ENCODE results near the gene FILIP1. TPM values are rescaled to one million over a fixed set of nuclear protein-coding genes. Genes with fewer than 3 reads are reported as not detected.

Gene FILIP1
- total and polyA plus RNA-seq, 2 of the 8 experiments (the other 6 are each of a cell fraction or from before 2014, with no cell fraction given): 2.4 to 5.7 TPM

GRCh38 chr6:75261299-75261698, 232.3 kb downstream of the FILIP1 start:
- Histone ChIP-seq H4K8ac (ENCODE audit: extremely low read depth, insufficient read depth, low read length) (no peak overlapping the region), H2AFZ (ENCODE audit: low read length) (no peak overlapping the region), H3K4me1 (replicated peaks in 1 of 4; ENCODE audit: control insufficient read depth in 3 of 4, insufficient read depth in 4 of 4, low read length in 3 of 4) (no peaks in the 10 kb centered on the region), H3K79me2 (ENCODE audit: control insufficient read depth in 1 of 2, insufficient read depth in 2 of 2, low read length in 2 of 2) (peaks cover 0 to 22% of the 10 kb centered on the region in 2 experiments; a peak in 2 of 4 replicates), H4K20me1 (replicated peaks in 1 of 2; ENCODE audit: control insufficient read depth in 1 of 2, insufficient read depth in 2 of 2, low read length in 2 of 2) (no peaks in the 10 kb centered on the region), H3K27ac (ENCODE audit: low read depth, low read length) (no peak overlapping the region), H3K56ac (replicated peaks; ENCODE audit: insufficient read length, low read depth, low read length) (no peak overlapping the region), H3K9me3 (ENCODE audit: insufficient read depth in 2 of 2, low read depth in 1 of 2, low read length in 1 of 2) (no peaks in the 10 kb centered on the region), H2BK120ac (replicated peaks; ENCODE audit: low read depth, low read length) (no peak overlapping the region), H3K14ac (ENCODE audit: insufficient read length) (no peak overlapping the region), H3K36me3 (ENCODE audit: control insufficient read depth in 2 of 4, insufficient read depth in 4 of 4, low read length in 3 of 4) (peaks cover 2 to 42% (median 9%) of the 10 kb centered on the region in 4 experiments; a peak in 6 of 8 replicates), H2BK15ac (ENCODE audit: low read length) (no peak overlapping the region), H3K4ac (replicated peaks; ENCODE audit: insufficient read length, low read depth, low read length) (no peak overlapping the region), H2BK5ac (ENCODE audit: low read depth, low read length) (no peak overlapping the region), H4K5ac (ENCODE audit: insufficient read length, low read depth, low read length) (no peak overlapping the region), H3K18ac (ENCODE audit: extremely low read depth, low read length) (no peak overlapping the region), H3K4me2 (ENCODE audit: insufficient read depth in 1 of 2, low read depth in 2 of 2, low read length in 2 of 2) (no peak overlapping the region), H2AK5ac (ENCODE audit: low read depth, low read length) (no peak overlapping the region), H2BK12ac (ENCODE audit: low read depth, low read length) (no peak overlapping the region), H3K79me1 (ENCODE audit: low read depth, low read length) (no peaks in the 10 kb centered on the region), H2BK20ac (ENCODE audit: low read length) (no peak overlapping the region), H3K27me3 (replicated peaks in 1 of 4; ENCODE audit: control insufficient read depth in 3 of 4, extremely low read depth in 1 of 4, insufficient read depth in 3 of 4, low read length in 3 of 4) (no peaks in the 10 kb centered on the region), H3K23me2 (ENCODE audit: low read depth, low read length) (no peaks in the 10 kb centered on the region), H3K9ac (replicated peaks in 1 of 4; ENCODE audit: extremely low read depth in 1 of 4, low read depth in 3 of 4, low read length in 3 of 4) (no peak overlapping the region), H4K91ac (replicated peaks; ENCODE audit: insufficient read length, low read length) (no peak overlapping the region), H3K23ac (ENCODE audit: insufficient read length) (no peak overlapping the region), H3K4me3 (ENCODE audit: extremely low read depth in 1 of 4, insufficient read depth in 2 of 4, low read depth in 3 of 4, low read length in 4 of 4) (no peak overlapping the region)
- ChIA-PET CTCF (ENCODE audit: partially characterized antibody) (interaction anchor here (0.6 to 1.2 kb wide), 2 partner anchors 14 to 749 kb away, joined by 3 read pairs; no protein-coding TSS in a partner anchor), POLR2A (ENCODE audit: partially characterized antibody) (interaction anchor here (1.2 to 1.5 kb wide), 2 partner anchors 10 to 23 kb away, joined by 4 read pairs; partner anchors contain the start of gene TMEM30A)
- FAIRE-seq (no peak), DNase-seq (ENCODE audit: low read depth in 1 of 2, low spot score in 2 of 2) (no peak)
- no peak for TF ChIP-seq BACH1 (IDR thresholded peaks at IDR 0.05; ENCODE audit: low read length)
- peak; percentile 88 for TF ChIP-seq MAFK (IDR thresholded peaks at IDR 0.05; ENCODE audit: low read depth, low read length)
- TF ChIP-seq E2F6 (IDR thresholded peaks at IDR 0.05): no peak
- no peak for TF ChIP-seq RNF2 (IDR thresholded peaks at IDR 0.05; ENCODE audit: borderline replicate concordance, low read depth, low read length, missing control alignments, poor library complexity, severe bottlenecking)
- TF ChIP-seq CBX8 (IDR thresholded peaks at IDR 0.05; ENCODE audit: borderline replicate concordance, low read depth, low read length): no peak
- 89% methylated on average over 1 of the region's 1 CpG; no CpG with 5 or more reads in 1 of the 2 experiments for WGBS, 2 experiments (ENCODE audit: extremely low coverage in 1 of 2, insufficient coverage in 1 of 2, insufficient read length in 1 of 2, insufficient replicate concordance in 2 of 2, low coverage in 1 of 2, low lambda C conversion rate in 2 of 2, missing lambda C conversion rate in 1 of 2)

All from H1 (cell line).